ENCODE measurements around the gene TAF11L13.
"Not testable (repeated sequence)": the region's sequence is repeated elsewhere in the genome, so short reads cannot be mapped to it uniquely, and the experiment has no call there.

The TAF11L13 gene

DNA sequence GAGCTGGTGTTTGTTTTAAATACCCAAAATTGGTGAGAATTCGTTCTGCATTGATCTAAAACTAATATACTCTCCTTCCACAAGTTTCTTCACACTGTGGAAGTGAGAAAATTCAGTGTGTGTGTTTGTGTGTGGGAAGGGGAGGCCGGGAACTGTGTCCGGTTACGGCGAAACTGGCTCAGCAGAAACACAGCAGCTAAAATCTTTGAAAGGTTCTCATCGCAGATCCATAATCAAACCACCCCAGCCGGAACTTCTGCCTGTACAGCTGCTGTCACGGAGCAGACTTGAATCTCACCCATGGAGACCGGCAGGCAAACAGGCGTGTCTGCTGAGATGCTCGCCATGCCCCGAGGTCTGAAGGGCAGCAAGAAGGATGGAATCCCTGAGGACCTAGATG lies at the start of gene TAF11L13:
TSS of gene TAF11L13 (plus strand) at position 301 of the 400 bp plus-strand sequence.
- not testable (repeated sequence) for DNase-seq

DNA sequence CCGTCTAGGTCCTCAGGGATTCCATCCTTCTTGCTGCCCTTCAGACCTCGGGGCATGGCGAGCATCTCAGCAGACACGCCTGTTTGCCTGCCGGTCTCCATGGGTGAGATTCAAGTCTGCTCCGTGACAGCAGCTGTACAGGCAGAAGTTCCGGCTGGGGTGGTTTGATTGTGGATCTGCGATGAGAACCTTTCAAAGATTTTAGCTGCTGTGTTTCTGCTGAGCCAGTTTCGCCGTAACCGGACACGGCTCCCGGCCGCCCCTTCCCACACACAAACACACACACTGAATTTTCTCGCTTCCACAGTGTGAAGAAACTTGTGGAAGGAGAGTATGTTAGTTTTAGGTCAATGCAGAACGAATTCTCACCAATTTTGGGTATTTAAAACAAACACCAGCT lies 46.2 kb upstream of the TAF11L13 start, which contains the start of gene TAF11L7:
TSS of gene TAF11L7 (minus strand) at position 101 of the 400 bp plus-strand sequence.
- DNase-seq = not testable (repeated sequence)

DNA sequence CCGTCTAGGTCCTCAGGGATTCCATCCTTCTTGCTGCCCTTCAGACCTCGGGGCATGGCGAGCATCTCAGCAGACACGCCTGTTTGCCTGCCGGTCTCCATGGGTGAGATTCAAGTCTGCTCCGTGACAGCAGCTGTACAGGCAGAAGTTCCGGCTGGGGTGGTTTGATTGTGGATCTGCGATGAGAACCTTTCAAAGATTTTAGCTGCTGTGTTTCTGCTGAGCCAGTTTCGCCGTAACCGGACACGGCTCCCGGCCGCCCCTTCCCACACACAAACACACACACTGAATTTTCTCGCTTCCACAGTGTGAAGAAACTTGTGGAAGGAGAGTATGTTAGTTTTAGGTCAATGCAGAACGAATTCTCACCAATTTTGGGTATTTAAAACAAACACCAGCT lies 41.0 kb upstream of the TAF11L13 start, which contains the start of gene TAF11L8:
TSS of gene TAF11L8 (minus strand) at position 101 of the 400 bp plus-strand sequence.
- not testable (repeated sequence) for DNase-seq

DNA sequence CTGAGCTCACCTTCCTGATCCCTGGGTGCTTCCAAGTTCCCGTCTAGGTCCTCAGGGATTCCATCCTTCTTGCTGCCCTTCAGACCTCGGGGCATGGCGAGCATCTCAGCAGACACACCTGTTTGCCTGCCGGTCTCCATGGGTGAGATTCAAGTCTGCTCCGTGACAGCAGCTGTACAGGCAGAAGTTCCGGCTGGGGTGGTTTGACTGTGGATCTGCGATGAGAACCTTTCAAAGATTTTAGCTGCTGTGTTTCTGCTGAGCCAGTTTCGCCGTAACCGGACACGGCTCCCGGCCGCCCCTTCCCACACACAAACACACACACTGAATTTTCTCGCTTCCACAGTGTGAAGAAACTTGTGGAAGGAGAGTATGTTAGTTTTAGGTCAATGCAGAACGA lies 37.6 kb upstream of the TAF11L13 start, which contains the start of gene TAF11L9:
TSS of gene TAF11L9 (minus strand) at position 140 of the 400 bp plus-strand sequence.
- DNase-seq = not testable (repeated sequence)

DNA sequence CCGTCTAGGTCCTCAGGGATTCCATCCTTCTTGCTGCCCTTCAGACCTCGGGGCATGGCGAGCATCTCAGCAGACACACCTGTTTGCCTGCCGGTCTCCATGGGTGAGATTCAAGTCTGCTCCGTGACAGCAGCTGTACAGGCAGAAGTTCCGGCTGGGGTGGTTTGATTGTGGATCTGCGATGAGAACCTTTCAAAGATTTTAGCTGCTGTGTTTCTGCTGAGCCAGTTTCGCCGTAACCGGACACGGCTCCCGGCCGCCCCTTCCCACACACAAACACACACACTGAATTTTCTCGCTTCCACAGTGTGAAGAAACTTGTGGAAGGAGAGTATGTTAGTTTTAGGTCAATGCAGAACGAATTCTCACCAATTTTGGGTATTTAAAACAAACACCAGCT lies 34.2 kb upstream of the TAF11L13 start, which contains the start of gene TAF11L10:
TSS of gene TAF11L10 (minus strand) at position 101 of the 400 bp plus-strand sequence.
- not testable (repeated sequence) for DNase-seq

DNA sequence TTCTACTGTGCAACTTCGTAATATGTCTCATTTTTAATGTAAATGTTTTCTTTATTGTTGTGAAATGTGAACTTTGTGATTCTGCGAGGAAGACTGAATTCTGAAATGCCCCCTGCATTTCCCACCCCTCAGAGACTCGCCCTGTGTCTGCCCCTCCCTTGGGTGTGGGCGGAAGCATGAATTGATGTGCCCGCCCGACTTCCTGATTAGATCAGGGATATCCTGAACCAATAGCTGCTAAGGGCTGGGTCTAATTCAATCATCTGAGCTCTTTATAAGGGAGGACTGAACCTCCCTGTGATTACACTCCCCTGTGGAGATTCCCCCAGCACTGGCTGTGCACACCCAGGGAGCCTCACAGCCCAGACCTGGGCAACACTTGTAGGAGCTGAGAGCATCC lies 28.0 kb upstream of the TAF11L13 start, which contains the start of gene TAF11L11:
TSS of gene TAF11L11 (plus strand) at position 304 of the 400 bp plus-strand sequence.
- DNase-seq = not testable (repeated sequence)

DNA sequence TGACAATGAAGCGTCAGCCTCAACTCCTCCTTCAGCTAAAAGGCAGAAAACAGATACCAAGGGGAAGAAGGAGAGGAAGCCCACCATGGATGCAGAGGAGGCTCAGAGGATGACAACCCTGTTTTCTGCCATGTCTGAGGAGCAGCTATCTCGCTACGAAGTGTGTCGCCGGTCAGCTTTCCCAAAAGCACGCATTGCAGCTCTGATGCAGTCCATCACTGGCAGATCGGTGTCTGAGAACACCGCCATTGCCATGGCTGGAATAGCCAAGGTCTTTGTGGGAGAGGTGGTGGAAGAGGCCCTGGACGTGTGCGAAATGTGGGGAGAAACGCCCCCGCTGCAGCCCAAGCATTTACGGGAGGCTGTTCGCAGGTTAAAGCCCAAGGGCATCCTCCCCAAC lies 26.9 kb upstream of the TAF11L13 start:
- no peak for DNase-seq

DNA sequence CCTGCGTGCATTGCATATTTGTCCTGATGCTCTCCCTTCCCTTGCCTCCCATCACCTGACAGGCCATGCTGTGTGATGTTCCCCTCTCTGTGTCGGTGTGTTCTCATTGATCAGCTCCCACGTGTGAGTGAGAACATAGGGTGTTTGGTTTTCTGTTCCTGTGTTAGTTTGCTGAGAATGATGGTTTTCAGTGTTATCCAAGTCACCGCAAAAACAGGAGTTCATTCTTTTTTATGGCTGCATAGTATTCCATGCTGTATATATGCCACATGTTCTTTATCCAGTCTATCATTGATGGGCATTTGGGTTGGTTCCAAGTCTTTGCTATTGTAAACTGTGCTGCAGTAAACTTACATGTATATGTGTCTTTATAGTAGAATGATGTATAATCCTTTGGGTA lies 24.4 kb upstream of the TAF11L13 start:
- not testable (repeated sequence) for DNase-seq

DNA sequence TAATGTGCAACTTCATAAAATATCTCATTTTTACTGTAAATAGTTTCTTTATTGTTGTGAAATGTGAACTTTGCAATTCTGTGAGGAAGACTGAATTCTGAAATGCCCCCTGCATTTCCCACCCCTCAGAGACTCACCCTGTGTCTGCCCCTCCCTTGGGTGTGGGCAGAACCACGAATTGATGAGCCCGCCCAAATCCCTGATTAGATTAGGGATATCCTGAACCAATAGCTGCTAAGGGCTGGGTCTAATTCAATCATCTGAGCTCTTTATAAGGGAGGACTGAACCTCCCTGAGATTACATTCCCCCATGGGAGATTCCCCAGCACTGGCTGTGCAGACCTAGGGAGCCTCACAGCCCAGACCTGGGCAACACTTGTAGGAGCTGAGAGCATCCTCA lies 21.8 kb upstream of the TAF11L13 start, which contains the start of gene TAF11L12:
TSS of gene TAF11L12 (plus strand) at position 301 of the 400 bp plus-strand sequence.
- DNase-seq = not testable (repeated sequence)

DNA sequence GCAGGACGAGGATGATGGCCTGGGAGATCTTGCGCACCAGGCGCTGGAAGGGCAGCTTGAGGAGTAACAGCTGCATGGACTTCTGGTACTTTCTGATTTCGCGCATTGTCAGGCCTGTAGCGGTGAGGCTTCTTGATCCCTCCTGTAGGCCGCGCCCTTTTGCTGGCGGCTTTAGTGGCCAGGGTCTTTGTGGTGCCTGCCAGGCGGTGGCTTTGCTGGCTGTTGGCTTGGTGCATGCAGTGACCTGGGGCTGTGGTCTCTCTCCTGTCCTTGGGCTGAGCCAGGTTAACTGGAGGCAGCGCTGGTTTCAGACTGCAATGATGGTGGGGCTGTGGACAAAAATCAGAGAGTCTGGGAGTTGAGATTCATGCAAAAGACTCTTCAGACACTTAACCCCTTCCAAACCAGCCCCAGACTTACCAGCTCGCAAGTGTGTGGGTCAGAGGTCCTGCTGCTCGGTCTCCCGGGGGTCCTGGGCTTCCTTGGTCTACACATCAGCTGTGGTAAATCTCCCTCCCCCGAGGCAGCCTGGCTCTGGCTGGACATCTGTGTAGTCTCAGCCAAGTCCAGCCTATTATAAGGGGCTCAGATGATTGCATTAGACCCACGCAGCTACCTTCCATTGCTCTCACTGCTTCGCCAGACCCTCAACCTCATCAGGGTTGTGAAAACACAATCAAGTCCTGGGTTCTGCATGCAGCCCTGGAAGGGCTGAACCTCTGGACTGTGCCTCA lies 16.8 kb upstream of the TAF11L13 start:
- DNase-seq = no peak

DNA sequence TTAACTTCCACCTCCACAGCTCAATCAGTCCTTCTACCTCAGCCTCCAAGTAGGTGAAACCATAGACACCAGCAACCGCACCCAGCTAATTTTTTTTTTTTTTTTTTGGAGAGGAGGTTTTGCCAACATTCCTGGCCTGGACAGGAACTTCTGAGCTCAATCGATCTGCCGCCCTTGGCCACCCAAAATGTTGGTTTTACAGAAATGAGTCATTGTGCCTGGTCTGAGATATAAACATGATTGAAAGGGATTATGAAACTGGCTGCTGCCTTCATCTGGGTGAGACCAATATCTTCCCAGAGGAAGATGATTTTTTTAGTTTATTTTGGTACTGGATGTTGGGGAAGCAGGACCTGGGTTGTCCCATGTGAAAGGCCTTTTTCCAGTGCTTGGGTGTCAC lies 12.5 kb upstream of the TAF11L13 start:
- DNase-seq = no peak

DNA sequence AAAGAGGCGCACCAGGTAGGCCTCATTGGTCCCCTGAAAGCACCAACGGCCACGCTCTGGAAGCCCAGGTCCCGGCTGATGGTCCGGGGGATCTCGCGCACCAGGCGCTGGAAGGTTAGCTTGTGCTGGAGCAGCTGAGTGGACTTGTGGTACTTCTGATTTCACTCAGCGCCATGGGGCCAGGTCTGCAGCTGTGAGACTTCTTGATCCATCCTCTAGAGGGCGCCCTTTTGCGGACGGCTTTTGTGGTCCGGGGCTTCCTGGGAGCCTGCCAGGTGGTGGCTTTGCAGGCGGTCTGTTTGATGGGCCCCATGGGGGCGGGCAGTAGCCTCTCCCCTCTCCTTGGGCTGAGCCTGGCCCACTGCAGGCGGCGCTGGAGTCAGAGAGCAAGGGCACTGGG lies 11.3 kb upstream of the TAF11L13 start:
- DNase-seq = no peak

DNA sequence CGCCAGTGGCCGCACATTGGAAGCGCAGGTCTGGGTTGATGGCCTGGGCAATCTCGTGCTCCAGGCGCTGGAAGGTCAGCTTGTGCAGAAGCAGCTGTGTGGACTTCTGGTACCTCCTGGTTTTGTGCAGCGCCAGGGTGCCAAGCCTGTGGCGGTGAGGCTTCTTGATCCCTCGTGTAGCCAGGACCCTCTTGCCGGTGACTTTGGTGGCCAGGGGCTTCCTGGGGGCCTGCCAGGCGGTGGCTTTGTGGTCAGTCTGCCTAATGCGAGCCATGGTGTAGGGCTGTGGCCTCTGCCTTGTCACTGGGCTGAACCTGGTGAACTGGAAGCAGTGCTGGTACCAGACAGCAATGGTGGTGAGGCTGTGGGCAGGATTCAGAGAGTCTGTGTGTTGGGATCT lies 6.2 kb upstream of the TAF11L13 start:
- no peak for DNase-seq

DNA sequence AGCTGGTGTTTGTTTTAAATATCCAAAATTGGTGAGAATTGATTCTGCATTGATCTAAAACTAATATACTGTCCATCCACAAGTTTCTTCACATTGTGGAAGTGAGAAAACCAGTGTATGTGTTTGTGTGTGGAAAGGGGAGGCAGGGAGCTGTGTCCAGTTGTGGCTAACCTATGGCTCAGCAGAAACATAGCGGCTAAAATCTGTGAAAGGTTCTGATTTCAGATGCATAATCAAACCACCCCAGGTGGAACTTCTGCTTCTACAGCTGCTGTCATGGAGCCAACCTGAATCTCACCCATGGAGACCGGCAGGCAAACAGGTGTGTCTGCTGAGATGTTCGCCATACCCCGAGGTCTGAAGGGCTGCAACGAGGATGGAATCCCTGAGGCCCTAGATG lies 2.3 kb downstream of the TAF11L13 start, which contains the start of gene TAF11L14:
TSS of gene TAF11L14 (plus strand) at position 301 of the 400 bp plus-strand sequence.
- DNase-seq = no peak

DNA sequence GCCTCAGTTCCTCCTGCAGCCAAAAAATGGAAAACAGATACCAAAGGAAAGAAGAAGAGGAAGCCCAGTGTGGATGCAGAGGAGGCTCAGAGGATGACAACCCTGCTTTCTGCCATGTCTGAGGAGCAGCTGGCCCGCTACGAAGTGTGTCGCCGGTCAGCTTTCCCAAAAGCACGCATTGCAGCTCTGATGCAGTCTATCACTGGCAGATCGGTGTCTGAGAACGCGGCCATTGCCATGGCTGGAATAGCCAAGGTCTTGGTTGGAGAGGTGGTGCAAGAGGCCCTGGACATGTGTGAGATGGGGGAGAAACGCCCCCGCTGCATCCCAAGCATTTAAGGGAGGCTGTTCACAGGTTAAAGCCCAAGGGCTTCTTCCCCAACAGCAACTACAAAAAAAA lies 17.3 kb downstream of the TAF11L13 start:
- DNase-seq = not testable (repeated sequence)

DNA sequence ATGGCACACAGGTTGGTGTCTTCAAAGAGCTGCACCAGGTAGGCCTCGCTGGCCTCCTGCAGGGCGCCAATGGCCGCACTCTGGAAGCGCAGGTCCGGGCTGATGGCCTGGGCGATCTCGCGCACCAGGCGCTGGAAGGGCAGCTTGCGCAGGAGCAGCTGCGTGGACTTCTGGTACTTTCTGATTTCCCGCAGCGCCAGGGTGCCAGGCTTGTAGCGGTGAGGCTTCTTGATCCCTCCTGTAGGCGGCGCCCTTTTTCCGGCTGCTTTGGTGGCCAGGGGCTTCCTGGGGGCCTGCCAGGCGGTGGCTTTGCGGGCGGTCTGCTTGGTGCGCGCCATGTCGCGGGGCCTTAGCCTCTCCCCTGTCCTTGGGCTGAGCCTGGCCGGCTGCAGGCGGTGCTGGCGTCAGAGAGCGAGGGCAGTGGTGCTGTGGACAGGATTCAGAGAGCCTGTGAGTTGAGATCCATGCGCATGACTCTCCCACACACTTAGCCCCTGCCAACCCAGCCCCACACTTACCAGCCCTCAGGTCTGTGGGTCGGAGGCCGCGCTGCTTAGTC lies 23.4 kb downstream of the TAF11L13 start:
- not testable (repeated sequence) for DNase-seq

DNA sequence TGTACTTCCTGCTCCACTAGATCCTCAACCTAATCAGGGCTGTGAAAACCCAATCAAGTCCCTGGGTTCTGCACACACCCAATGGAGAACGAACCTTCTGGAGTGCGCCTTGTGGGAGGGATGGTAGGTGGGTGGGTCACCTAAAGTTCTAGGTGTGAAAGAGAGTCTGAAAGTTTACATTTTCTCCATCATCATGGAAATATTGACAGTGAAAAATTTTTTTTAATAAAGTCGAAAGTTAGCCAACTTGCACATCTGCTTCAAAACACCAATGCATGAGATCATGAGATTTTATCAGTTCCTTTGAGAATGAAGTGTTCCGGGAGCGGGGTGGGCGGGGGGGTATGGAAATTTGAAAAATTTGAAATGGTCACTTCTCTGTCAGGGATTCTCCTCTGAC lies 24.0 kb downstream of the TAF11L13 start:
- DNase-seq = no peak

DNA sequence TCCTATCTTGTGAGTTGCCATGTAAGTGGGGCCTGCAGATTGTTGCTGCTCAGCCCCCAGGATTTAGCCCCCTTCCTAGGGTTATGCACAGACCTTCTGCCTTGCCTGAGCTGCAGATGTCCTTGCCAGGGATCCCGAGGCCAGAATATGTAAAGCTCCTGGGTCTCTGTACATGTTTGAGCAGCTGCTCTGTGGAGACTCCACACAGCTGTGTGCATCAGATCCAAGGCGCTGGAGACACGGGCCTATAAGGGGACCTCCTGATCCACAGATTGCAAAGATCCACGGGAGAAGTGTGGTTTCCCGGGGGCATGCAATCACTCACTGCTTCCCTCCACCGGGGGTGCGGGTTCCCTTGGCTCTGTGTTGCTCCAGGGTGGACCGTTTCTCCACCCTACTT lies 31.3 kb downstream of the TAF11L13 start:
- DNase-seq = no peak

DNA sequence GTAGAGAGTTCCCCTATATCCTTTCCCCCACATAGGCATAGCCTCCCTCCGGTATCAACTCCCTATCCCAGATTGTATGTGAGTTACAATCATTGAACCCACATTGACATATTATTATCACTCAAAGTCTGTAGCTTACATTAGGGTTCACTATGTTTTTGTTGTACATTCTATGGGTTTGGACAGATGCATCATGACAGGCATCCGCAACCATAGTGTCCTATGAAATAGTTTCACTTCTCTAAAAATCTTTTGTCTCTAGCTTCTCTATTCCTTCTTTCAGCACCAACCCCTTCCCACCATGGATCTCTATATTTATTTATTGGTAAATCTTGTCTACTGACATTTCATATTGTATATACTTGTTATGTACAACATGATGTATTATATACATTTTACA lies 33.9 kb downstream of the TAF11L13 start:
- no peak for DNase-seq

DNA sequence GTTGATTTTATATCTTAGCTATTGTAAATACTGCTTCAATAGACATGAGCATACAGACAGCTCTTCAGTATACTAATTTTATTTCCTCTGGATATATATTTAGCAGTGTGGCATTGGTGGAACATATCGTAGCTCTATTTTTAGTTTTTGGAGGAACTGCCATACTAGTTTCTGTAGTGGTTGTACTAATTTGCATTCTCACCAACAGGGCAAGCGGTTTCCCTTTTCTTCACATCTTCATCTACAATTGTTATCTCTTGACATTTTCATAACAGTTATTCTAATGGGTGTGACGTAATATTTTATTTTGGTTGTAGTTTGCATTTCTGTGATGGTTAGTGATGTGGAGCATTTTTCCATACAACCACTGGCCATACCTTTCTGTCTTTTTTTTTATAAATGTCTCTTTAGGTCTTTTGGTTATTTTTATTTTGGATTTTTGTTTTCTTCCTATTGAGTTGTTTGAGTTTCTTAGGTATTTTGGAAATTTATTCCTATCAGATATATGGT lies 34.9 kb downstream of the TAF11L13 start:
- DNase-seq = no peak

DNA sequence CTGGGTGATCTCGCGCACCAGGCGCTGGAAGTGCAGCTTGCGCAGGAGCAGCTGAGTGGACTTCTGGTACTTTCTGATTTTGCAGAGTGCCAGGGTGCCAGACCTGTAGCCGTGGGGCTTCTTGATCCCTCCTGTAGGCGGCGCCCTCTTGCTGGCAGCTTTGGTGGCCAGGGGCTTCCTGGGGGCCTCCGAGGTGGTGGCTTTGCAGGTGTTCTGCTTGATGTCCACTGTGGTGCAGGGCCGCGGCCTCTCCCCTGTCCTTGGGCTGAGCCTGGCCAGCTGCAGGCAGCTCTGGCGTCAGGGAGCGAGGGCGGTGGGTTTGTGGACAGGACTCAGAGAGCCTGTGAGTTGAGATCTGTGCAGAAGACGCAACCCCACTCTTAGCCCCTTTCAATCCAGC lies 38.5 kb downstream of the TAF11L13 start:
- DNase-seq = no peak

DNA sequence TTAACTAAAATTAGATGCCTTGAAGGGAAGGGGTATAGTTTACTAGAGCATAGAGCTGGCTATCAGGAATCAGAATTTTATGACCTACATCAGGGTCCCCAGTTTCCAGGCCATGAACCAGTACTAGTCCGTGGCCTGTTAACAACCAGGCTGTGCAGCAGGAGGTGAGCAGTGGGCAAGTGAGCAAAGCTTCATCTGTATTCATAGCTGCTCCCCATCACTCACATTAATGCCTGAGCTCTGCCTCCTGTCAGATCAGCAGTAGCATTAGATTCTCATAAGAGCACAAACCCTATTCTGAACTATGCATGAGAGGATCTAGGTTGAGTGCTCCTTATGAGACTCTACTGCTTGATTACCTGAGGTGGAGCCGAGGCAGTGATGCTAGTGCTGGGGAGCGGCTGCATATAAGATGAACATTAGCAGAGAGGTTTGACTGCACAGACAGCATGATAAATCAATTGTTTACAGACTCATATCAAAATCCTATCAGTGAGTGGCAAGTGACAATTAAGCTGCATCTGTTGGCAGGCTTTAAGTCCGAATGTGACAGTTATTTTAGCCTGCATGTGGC lies 47.0 kb downstream of the TAF11L13 start:
- no peak for DNase-seq

DNA sequence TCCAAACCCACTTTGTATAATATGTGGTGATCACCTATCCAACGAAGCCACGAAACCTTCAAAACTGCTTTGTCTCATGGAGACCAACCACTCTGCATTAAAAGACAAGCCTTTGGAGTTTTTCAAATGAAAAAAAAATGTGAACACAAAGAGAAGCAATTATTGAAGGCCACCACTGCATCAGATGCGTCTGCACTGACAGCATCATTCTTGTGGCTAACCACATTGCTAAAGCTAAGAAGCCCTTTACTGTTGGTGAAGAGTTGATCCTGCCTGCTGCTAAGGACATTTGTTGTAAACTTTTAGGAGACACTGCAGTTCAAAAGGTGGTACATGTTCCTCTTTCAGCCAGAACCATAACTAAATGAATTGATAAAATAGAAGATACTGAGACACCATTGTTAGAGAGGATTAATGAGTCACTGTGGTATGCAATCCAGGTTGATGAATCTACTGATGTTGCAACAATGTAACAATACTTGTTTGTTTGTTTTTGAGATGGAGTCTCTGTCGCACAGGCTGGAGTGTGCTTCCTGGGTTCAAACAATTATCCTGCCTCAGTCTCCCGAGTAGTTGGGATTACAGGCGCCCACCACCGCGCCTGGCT lies 47.8 kb downstream of the TAF11L13 start:
- no peak for DNase-seq

Data from CD4-positive, alpha-beta T cell treated with Interleukin-10 for 1 hour (primary cell).